B cell (primary cell): Measurements from ENCODE around the gene TRPM8.

Experiments used
- CTCF ChIP-seq: fragments of 200-600 bp; IDR thresholded peaks from one replicate; pipeline ENCODE4 v1.8.0; 2022; ENCODE audit warnings: antibody characterized with exemption, mild to moderate bottlenecking
- EZH2 ChIP-seq: IDR thresholded peaks from 2 replicates; pipeline ENCODE4 v1.6.1; 2012; ENCODE audit warnings: borderline replicate concordance, low read depth, mild to moderate bottlenecking, moderate library complexity, low read length; ENCODE audit not compliant: insufficient read depth, poor library complexity, severe bottlenecking

DNA sequence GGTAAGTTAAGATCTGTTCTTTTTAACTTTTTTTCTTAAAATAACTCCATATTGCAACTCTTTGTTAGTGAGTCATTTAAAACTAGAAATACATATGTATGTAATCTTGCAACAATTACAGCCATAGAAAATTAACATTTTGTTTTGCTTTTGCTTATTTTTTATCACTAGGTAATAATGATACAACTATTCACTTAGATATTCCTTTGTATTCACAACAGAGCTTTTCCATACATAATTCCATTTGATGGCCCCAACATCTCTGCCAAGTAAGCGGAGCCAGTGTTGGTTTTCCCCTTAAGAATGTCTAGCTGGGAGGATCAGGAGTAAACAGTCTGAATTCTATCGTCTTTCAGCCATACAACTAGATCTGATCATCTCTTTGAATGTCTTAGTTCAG, 149.4 kb downstream of the TRPM8 start:
- TF ChIP-seq CTCF = no peak
- no peak for TF ChIP-seq EZH2
